ENCODE data around the gene PLA2G2C. TPM values are rescaled to one million over a fixed set of nuclear protein-coding genes. Genes with fewer than 3 reads are reported as not detected.
A peak's percentile ranks its signal among the peaks of the same experiment; 100 is the strongest.

PLA2G2C gene
- total and polyA plus RNA-seq, 2 of the 13 experiments (the other 11 are each of a cell fraction or from before 2014, with no cell fraction given) = not detected

GRCh38 chr1:20185834-20186782 is at the start of gene PLA2G2C, which contains the start of gene UBXN10 (continued):
- TF ChIP-seq ZNF747 (CRISPR knock-in tag; IDR thresholded peaks at IDR 0.05; ENCODE audit: borderline replicate concordance) (no peak), ZNF605 (CRISPR knock-in tag; IDR thresholded peaks at IDR 0.05) (no peak), ELF1 (CRISPR knock-in tag; IDR thresholded peaks at IDR 0.05) (no peak), TFDP2 (CRISPR knock-in tag; IDR thresholded peaks at IDR 0.05) (no peak), GABPA (IDR thresholded peaks at IDR 0.05; ENCODE audit: low read depth, low read length) (peak; percentile 54), GABPA (CRISPR knock-in tag; IDR thresholded peaks at IDR 0.05; ENCODE audit: low read depth) (peak; percentile 71), ZNF362 (CRISPR knock-in tag; IDR thresholded peaks at IDR 0.05; ENCODE audit: borderline replicate concordance) (no peak)

GRCh38 chr1:20234788-20235535 is 48.6 kb upstream of the PLA2G2C start:
- Histone ChIP-seq H3K27me3 (ENCODE audit: control insufficient read depth in 1 of 2, insufficient read depth in 2 of 2, low read length in 2 of 2) (peaks cover 0 to 27% of the 10 kb centered on the region in 2 experiments; a peak in 2 of 5 replicates), H3K36me3 (replicated peaks in 1 of 2; ENCODE audit: control insufficient read depth in 1 of 2, insufficient read depth in 2 of 2, low read length in 2 of 2) (no peaks in the 10 kb centered on the region), H3K9ac (ENCODE audit: insufficient read depth, low read depth, low read length) (no peak overlapping the region), H3K4me3 (replicated peaks in 1 of 3; ENCODE audit: insufficient read depth in 1 of 3, low read depth in 2 of 3, low read length in 3 of 3) (no peak overlapping the region), H3K9me3 (ENCODE audit: low read length) (no peaks in the 10 kb centered on the region), H3K27ac (ENCODE audit: extremely low read length, insufficient read depth, low read length) (no peak overlapping the region), H3K4me2 (ENCODE audit: low read depth, low read length) (no peak overlapping the region), H2AFZ (ENCODE audit: low read length) (no peak overlapping the region), H3K4me1 (ENCODE audit: insufficient read depth, low read length) (no peaks in the 10 kb centered on the region), H3K79me2 (ENCODE audit: insufficient read depth, low read length) (no peaks in the 10 kb centered on the region), H4K20me1 (ENCODE audit: insufficient read depth, low read length) (no peaks in the 10 kb centered on the region)
- ChIA-PET CTCF (ENCODE audit: low intra/inter-chr PET ratio, low total read pairs) (no interaction called here), POLR2A (no interaction called here)
- in situ Hi-C loops (cut with HindIII; ENCODE audit: extremely low pct_ligation_motif_present, low pct_unique_long_range_greater_than_20kb) = no loop called here
- BruUV-seq (replicated peaks) = no TSS peak
- DNase-seq (ENCODE audit: low spot score) (no peak), ATAC-seq (no peak), FAIRE-seq (no peak)
- intact Hi-C loops (cut with micrococcal nuclease; ENCODE audit: unreplicated experiment) = no loop called here
- WGBS (ENCODE audit: low lambda C conversion rate) = 42% methylated on average over 6 of the region's 6 CpGs
- TF ChIP-seq ARID2 (CRISPR knock-in tag; IDR thresholded peaks at IDR 0.05; ENCODE audit: borderline replicate concordance) = no peak
- TF ChIP-seq NFIB (CRISPR knock-in tag; IDR thresholded peaks at IDR 0.05; ENCODE audit: borderline replicate concordance) = no peak
- no peak for TF ChIP-seq ZBTB34 (CRISPR knock-in tag; IDR thresholded peaks at IDR 0.05)
- TF ChIP-seq TEAD2 (CRISPR knock-in tag; IDR thresholded peaks at IDR 0.05) = no peak
- no peak for TF ChIP-seq ZNF746 (CRISPR knock-in tag; IDR thresholded peaks at IDR 0.05)
- TF ChIP-seq ARID3A (IDR thresholded peaks at IDR 0.05; ENCODE audit: low read depth, low read length) = no peak
- no peak for TF ChIP-seq ZNF547 (CRISPR knock-in tag; IDR thresholded peaks at IDR 0.05)
- TF ChIP-seq CENPX (CRISPR knock-in tag; IDR thresholded peaks at IDR 0.05) = no peak

Data from HepG2 (cell line).